ENCODE measurements around the gene GNE.
"Not testable (repeated sequence)": the region's sequence is repeated elsewhere in the genome, so short reads cannot be mapped to it uniquely, and the experiment has no call there.

The GNE gene

GRCh38 chr9:36191686-36192085 lies 66.6 kb downstream of the GNE start:
- H3K27ac ChIP-seq, result peak overlapping the region; percentile 78
- TF ChIP-seq, protein P1, sequence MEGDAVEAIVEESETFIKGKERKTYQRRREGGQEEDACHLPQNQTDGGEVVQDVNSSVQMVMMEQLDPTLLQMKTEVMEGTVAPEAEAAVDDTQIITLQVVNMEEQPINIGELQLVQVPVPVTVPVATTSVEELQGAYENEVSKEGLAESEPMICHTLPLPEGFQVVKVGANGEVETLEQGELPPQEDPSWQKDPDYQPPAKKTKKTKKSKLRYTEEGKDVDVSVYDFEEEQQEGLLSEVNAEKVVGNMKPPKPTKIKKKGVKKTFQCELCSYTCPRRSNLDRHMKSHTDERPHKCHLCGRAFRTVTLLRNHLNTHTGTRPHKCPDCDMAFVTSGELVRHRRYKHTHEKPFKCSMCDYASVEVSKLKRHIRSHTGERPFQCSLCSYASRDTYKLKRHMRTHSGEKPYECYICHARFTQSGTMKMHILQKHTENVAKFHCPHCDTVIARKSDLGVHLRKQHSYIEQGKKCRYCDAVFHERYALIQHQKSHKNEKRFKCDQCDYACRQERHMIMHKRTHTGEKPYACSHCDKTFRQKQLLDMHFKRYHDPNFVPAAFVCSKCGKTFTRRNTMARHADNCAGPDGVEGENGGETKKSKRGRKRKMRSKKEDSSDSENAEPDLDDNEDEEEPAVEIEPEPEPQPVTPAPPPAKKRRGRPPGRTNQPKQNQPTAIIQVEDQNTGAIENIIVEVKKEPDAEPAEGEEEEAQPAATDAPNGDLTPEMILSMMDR (IDR thresholded peaks at IDR 0.05), result no peak
- no peak for TF ChIP-seq ZFX (IDR thresholded peaks at IDR 0.05; ENCODE audit: borderline replicate concordance)

DNA sequence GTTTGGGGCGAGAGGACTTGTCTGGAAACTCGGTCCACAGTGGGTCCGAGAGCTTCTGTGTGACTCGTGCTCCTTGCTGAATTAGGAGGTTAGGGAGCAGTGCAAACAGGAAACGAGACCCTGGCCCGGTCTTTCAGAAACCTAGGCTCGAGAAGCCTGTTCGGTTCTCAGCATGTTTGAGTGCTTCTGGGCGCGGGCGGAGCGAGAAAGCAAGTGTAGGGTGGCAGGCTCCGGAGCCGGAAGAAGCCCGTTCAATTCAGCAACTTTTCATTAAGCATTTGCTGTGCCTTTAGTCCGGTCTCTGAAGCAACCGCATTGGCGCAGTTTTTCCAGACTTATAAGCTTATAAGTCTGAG lies 67.0 kb downstream of the GNE start:
- TF ChIP-seq ZFX (IDR thresholded peaks at IDR 0.05; ENCODE audit: borderline replicate concordance), result no peak
- peak overlapping the region; percentile 78 for H3K27ac ChIP-seq

- H3K27ac ChIP-seq, result peak within 1 kb of the TSS; percentile 78
- TF ChIP-seq ZFX (IDR thresholded peaks at IDR 0.05; ENCODE audit: borderline replicate concordance), result no peak
- TF ChIP-seq, protein P1 (IDR thresholded peaks at IDR 0.05), result peak; percentile 80
Measured at GRCh38 chr9:36190388-36191289, 67.6 kb downstream of the GNE start, which contains the start of gene CLTA. TSS of gene CLTA (plus strand) at chr9:36190921. CDS start at chr9:36191057, 136 bp downstream.

- peak overlapping the region; percentile 78 for H3K27ac ChIP-seq
- no peak for TF ChIP-seq ZFX (IDR thresholded peaks at IDR 0.05; ENCODE audit: borderline replicate concordance)
- TF ChIP-seq, protein P1 (IDR thresholded peaks at IDR 0.05), result no peak
Measured at GRCh38 chr9:36189976-36190375, 68.3 kb downstream of the GNE start.

DNA sequence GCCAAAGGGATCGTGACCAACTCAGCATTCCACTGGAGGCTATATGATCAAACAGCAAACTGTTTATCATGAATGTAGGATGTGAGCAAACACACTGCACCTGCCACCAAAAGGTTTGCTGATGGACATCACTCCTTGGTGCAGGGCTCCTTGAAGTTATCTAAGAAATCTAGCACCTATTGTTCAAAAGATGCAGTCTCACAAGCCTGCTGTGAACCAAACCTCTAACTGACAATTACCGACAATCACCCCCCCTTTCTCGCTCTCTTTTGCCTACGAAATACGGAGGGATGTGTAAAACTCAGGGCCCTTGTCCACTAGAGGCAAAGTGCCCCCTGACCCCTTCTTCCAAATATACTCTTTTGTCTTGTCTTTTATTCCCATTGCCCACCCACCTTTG lies 70.0 kb downstream of the GNE start:
- no peak for TF ChIP-seq ZFX (IDR thresholded peaks at IDR 0.05; ENCODE audit: borderline replicate concordance)
- TF ChIP-seq, protein P1 (IDR thresholded peaks at IDR 0.05), result no peak
- H3K27ac ChIP-seq, result no peak overlapping the region

- H3K27ac ChIP-seq, result no peak overlapping the region
- TF ChIP-seq, protein P1 (IDR thresholded peaks at IDR 0.05), result no peak
- no peak for TF ChIP-seq ZFX (IDR thresholded peaks at IDR 0.05; ENCODE audit: borderline replicate concordance)
Measured at GRCh38 chr9:36187414-36187813, 70.8 kb downstream of the GNE start.

DNA sequence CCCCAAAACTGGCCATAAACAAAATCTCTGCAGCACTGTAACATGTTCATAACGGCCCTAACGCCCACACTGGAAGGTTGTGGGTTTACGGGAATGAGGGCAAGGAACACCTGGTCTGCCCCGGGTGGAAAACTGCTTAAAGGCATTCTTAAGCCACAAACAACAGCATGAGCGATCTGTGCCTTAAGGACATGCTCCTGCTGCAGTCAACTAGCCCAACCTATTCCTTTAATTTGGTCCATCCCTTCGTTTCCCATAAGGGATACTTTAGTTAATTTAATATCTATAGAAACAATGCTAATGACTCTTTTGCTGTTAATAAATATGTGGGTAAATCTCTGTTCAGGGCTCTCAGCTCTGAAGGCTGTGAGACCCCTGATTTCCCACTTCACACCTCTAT lies 78.0 kb downstream of the GNE start:
- H3K27ac ChIP-seq, result not testable (repeated sequence)

DNA sequence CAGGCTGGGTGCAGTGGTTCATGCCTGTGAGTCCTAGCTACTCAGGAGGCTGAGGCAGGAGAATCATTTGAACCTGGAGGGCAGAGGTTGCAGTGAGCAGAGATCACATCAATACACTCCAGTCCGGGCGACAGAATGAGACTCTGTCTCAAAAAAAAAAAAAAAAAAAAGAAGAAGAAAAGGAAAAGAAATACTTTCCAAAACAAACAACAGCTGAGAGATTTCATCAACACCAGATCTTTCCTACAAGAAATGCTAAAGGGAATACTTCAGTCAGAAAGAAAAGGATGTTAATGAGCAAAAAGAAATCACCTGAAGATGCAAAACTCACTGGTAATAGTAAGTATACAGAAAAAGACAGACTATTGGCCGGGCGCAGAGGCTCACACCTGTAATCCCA lies 80.7 kb downstream of the GNE start:
- no peak for TF ChIP-seq ZFX (IDR thresholded peaks at IDR 0.05; ENCODE audit: borderline replicate concordance)
- TF ChIP-seq, protein P1 (IDR thresholded peaks at IDR 0.05), result no peak
- no peak overlapping the region for H3K27ac ChIP-seq

DNA sequence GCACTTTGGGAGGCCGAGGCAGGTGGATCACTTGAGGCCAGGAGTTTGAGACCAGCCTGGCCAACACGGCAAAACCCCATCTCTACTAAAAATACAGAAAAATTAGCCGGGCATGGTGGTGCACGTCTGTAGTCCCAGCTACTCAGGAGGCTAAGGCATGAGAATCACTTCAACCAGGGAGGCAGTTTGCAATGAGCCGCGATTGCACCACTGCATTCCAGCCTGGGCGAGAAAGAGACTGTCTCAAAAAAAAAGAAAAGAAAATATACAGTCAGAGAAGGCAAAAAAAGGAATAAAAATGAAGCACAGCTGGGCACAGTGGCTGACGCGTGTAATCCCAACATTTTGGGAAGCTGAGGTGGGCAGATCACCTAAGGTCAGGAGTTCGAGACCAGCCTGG lies 81.8 kb downstream of the GNE start:
- H3K27ac ChIP-seq, result not testable (repeated sequence)

DNA sequence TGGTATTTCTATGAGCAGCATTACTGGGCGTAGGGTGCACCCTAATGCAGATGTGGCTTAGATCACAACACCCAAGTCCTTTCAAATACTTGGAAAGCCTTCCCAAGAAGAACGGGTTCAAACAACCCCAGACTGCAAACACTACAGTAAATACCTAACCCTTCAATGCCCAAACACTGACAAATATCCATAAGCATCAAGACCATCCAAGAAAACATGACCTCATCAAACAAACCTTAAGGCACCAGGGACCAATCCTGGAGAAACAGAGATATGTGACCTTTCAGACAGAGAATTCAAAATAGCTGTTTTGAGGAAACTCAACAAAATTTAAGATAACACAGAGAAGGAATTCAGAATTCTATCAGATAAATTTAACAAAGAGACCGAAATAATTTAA lies 83.0 kb downstream of the GNE start:
- H3K27ac ChIP-seq, result not testable (repeated sequence)

Data from 22Rv1 (cell line).